Lung (tissue), 12 donors: ENCODE measurements around the gene ATAD3A. TPM values are rescaled to one million over a fixed set of nuclear protein-coding genes. Genes with fewer than 3 reads are reported as not detected.
"Not testable (repeated sequence)": the region's sequence is repeated elsewhere in the genome, so short reads cannot be mapped to it uniquely, and the experiment has no call there.

Source experiments
- ATAC-seq: fragments of 200-7000 bp; cut with Tn5 transposase; one replicate; pipeline ENCODE4 v1.9.1; 2020; ENCODE audit warnings: moderate number of reproducible peaks; ENCODE audit not compliant: insufficient read depth, low FRiP score
- DNase-seq, 3 donors: peaks; one replicate each; pipeline ENCODE4 v3.0.0-alpha.2; 2013 to 2017
- H3K27ac ChIP-seq, 2 donors: one replicate each; pipeline ENCODE4 v1.5.1; 2013; ENCODE audit warnings: mild to moderate bottlenecking in 2 of 2, moderate library complexity in 2 of 2, control low read depth in 1 of 2, inconsistent platforms in 1 of 2, low read depth in 1 of 2, low read length in 1 of 2
- H3K27me3 ChIP-seq, 3 donors: one replicate each; pipeline ENCODE4 v1.5.1; 2013; ENCODE audit warnings: low read length in 2 of 3; ENCODE audit not compliant: control insufficient read depth in 3 of 3, insufficient read depth in 3 of 3
- H3K36me3 ChIP-seq, 4 donors: one replicate each; pipeline ENCODE4 v1.5.1; 2013; ENCODE audit warnings: low read length in 4 of 4, mild to moderate bottlenecking in 1 of 4, moderate library complexity in 1 of 4; ENCODE audit not compliant: control insufficient read depth in 4 of 4, insufficient read depth in 4 of 4
- H3K4me1 ChIP-seq, 5 donors: one replicate each; pipeline ENCODE4 v1.5.1; 2013; ENCODE audit warnings: low read length in 5 of 5, mild to moderate bottlenecking in 2 of 5, moderate library complexity in 1 of 5; ENCODE audit not compliant: control insufficient read depth in 5 of 5, insufficient read depth in 5 of 5
- H3K4me3 ChIP-seq: one replicate; pipeline ENCODE4 v1.5.1; 2013; ENCODE audit warnings: mild to moderate bottlenecking, control low read depth, moderate library complexity
- H3K9ac ChIP-seq, 2 donors: one replicate each; pipeline ENCODE4 v1.5.1; 2013; ENCODE audit warnings: low read length in 2 of 2, control low read depth in 1 of 2; ENCODE audit not compliant: insufficient read depth in 1 of 2
- H3K9me3 ChIP-seq, 4 donors: one replicate each; pipeline ENCODE4 v1.5.1; 2013; ENCODE audit warnings: low read length in 3 of 4, mild to moderate bottlenecking in 1 of 4, moderate library complexity in 1 of 4; ENCODE audit not compliant: control insufficient read depth in 4 of 4, insufficient read depth in 3 of 4
- WGBS, 2 donors: extraction: QIAGEN DNeasy Blood & Tissue Kit; methylation state at CpG; one replicate each; pipeline ENCODE4 v1.1.7; 2013; 5-methylcytosine and 5-hydroxymethylcytosine counted together
- polyA plus RNA-seq, 2 donors: library from polyadenylated mRNA; stranded (reverse); fragments of 200-250 nt; gene quantifications; one replicate each; pipeline ENCODE4 v1.2.1, GENCODE V29; 2013
- total RNA-seq, 2 donors: library from RNA; depleted of rRNA in 1 of 2; stranded (reverse); fragments of >200 nt in 1 of 2; gene quantifications; one replicate each; pipeline ENCODE4 v1.2.1, GENCODE V29; 2014 to 2021
- TF ChIP-seq, protein P1 (sequence below): IDR thresholded peaks from 2 replicates; pipeline ENCODE4 v1.5.1; 2012; ENCODE audit warnings: mild to moderate bottlenecking; ENCODE audit errors: control extremely low read depth, extremely low read depth
- donor health status: control.
- donor health status: control.
- donor health status: Bipolar disorder and iron deficiency.
- donor health status: healthy.
- donor health status: DM: yes; HTN: yes; CAD: no.

ATAD3A gene
- total and polyA plus RNA-seq, 4 donors = 8.1 to 31.3 (median 28.3) TPM

DNA sequence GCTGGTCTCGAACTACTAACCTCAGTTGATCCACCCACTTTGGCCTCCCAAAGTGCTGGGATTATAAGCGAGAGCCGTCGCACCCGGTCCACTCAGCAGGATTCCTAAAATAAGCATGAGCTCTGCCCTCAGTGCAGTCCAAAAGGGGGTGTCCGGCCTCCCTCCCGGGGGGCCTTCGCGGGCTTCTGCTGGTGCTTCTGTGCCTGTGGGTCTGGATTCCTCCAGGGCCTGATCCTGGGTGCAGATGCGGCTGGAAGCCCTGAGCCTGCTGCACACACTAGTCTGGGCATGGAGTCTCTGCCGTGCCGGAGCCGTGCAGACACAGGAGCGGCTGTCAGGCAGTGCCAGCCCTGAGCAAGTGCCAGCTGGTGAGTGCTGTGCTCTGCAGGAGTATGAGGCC, 5.0 kb downstream of the ATAD3A start:
- H3K27me3 ChIP-seq, H3K4me3 ChIP-seq, H3K4me1 ChIP-seq, H3K9ac ChIP-seq, H3K27ac ChIP-seq, DNase-seq, ATAC-seq, H3K9me3 ChIP-seq: not testable (repeated sequence)
- 97% methylated on average over 14 of the region's 14 CpGs for WGBS, 2 donors
- H3K36me3 ChIP-seq = peaks cover 7 to 24% (median 10%) of the 10 kb centered on the region in 4 donors

DNA sequence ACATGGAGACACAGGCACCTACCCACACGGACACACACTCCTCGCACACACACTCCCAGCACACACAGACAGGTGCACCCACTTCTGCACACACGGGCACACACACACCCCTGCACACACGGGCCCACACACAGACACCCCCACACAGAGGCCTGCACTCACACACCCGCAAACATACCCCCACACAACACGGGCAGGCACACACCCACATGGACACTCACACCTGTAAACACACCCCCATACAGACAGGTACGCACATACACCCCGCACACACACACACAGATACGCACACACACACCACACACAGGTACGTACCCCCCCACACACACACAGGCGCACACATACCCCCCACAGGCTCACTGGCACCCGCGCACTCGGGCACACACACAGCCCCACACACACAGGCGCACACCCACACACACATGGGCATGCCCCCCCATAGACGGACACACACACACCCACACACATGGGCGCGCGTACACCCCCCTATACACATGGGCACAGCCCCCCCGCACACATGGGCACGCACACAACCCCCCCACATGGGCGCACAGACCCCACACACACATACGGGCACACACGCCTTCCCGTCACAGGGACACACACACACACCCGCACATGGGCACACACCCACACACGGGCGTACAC, 6.1 kb downstream of the ATAD3A start:
- H3K36me3 ChIP-seq = peaks cover 7 to 27% (median 10%) of the 10 kb centered on the region in 4 donors
- H3K4me1 ChIP-seq = peaks cover 0 to 1% (median 0%) of the 10 kb centered on the region in 5 donors
- H3K9ac ChIP-seq = no peak overlapping the region
- no peak overlapping the region for H3K27ac ChIP-seq
- no peak overlapping the region for H3K4me3 ChIP-seq
- H3K27me3 ChIP-seq = no peaks in the 10 kb centered on the region
- WGBS, 2 donors = 96% methylated on average over 27 to 28 of the region's 28 CpGs
- ATAC-seq (no peak), DNase-seq (no peak)
- TF ChIP-seq, protein P1, sequence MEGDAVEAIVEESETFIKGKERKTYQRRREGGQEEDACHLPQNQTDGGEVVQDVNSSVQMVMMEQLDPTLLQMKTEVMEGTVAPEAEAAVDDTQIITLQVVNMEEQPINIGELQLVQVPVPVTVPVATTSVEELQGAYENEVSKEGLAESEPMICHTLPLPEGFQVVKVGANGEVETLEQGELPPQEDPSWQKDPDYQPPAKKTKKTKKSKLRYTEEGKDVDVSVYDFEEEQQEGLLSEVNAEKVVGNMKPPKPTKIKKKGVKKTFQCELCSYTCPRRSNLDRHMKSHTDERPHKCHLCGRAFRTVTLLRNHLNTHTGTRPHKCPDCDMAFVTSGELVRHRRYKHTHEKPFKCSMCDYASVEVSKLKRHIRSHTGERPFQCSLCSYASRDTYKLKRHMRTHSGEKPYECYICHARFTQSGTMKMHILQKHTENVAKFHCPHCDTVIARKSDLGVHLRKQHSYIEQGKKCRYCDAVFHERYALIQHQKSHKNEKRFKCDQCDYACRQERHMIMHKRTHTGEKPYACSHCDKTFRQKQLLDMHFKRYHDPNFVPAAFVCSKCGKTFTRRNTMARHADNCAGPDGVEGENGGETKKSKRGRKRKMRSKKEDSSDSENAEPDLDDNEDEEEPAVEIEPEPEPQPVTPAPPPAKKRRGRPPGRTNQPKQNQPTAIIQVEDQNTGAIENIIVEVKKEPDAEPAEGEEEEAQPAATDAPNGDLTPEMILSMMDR = no peak
- no peaks in the 10 kb centered on the region for H3K9me3 ChIP-seq

DNA sequence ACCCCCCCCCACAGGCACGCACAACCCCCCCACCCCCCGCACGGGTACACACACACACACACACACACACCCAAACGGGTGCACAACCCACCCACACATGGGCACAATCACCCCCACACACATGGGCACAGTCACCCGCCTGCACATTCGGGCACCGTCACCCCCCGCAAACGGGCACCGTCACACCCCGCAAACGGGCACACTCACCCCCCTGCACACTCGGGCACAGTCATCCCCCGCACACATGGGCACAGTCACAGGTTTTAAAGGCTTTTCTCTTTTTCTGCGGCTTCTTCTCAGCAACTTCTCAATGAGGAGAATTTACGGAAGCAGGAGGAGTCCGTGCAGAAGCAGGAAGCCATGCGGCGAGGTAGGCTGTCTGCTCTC, 6.7 kb downstream of the ATAD3A start:
- not testable (repeated sequence) for H3K4me3 ChIP-seq, ATAC-seq, H3K9ac ChIP-seq, H3K9me3 ChIP-seq, H3K27ac ChIP-seq, H3K27me3 ChIP-seq, H3K4me1 ChIP-seq, DNase-seq
- peaks cover 8 to 32% (median 10%) of the 10 kb centered on the region in 4 donors for H3K36me3 ChIP-seq
- WGBS, 2 donors = 94 to 97% methylated on average over 15 to 19 of the region's 19 CpGs

DNA sequence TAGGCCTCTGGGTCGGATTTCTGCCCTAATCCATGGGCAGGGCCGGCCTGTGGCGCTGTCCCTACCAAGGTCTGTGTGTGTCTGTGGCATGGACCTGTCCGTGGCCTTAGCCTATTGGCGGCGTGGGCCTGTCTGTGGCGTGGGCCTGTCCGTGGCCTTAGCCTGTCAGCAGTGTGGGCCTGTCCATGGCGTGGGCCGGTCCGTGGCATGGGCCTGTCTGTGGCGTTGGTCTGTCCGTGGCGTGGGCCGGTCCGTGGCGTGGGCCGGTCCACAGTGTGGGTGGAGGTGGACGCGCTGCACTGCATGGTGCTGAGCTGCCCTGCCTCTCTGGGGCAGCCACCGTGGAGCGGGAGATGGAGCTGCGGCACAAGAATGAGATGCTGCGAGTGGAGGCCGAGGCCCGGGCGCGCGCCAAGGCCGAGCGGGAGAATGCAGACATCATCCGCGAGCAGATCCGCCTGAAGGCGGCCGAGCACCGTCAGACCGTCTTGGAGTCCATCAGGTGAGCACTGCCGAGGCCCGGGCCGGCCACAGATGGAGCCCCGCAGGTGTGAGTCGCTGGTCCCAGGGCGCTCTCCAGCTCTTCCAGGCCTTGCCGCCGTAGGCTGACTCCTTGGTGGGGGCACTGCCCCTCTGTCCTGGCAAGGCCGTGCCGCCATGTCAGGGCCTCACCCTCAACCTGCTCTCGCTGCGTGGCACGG, 8.0 kb downstream of the ATAD3A start:
- H3K4me1 ChIP-seq, ATAC-seq, DNase-seq, H3K9me3 ChIP-seq, H3K27ac ChIP-seq, H3K27me3 ChIP-seq, H3K9ac ChIP-seq, H3K4me3 ChIP-seq: not testable (repeated sequence)
- peaks cover 9 to 34% (median 10%) of the 10 kb centered on the region in 4 donors for H3K36me3 ChIP-seq
- 97 to 98% methylated on average over 33 to 51 of the region's 51 CpGs for WGBS, 2 donors

DNA sequence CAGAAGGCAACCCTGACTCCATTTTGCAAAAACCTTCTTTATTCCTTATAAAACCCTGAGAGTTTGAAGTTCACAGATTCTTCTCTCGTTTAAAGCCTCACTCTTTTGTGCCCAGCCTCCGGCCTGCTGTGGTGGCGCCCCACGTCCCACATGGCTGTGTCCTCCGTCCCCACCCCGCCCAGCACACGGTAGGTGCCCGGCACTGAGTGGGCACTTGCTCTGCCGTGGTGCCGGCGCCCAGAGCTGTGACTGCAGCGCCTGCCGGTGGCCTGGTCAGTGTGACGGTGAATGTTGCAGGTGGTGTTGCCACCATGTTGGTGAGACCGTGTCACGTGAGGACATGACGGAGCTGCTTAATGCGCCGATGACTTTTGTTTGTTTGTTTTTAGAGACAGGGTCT, 9.4 kb downstream of the ATAD3A start:
- H3K36me3 ChIP-seq = peaks cover 9 to 38% (median 10%) of the 10 kb centered on the region in 4 donors
- DNase-seq (no peak), ATAC-seq (no peak)
- peaks cover 0 to 2% (median 0%) of the 10 kb centered on the region in 4 donors for H3K9me3 ChIP-seq
- H3K4me1 ChIP-seq = peaks cover 0 to 1% (median 0%) of the 10 kb centered on the region in 5 donors
- H3K27me3 ChIP-seq = no peaks in the 10 kb centered on the region
- TF ChIP-seq, protein P1 = no peak
- H3K9ac ChIP-seq = no peak overlapping the region
- H3K4me3 ChIP-seq = no peak overlapping the region
- no peak overlapping the region for H3K27ac ChIP-seq
- WGBS, 2 donors = 93 to 98% methylated on average over 19 of the region's 19 CpGs

DNA sequence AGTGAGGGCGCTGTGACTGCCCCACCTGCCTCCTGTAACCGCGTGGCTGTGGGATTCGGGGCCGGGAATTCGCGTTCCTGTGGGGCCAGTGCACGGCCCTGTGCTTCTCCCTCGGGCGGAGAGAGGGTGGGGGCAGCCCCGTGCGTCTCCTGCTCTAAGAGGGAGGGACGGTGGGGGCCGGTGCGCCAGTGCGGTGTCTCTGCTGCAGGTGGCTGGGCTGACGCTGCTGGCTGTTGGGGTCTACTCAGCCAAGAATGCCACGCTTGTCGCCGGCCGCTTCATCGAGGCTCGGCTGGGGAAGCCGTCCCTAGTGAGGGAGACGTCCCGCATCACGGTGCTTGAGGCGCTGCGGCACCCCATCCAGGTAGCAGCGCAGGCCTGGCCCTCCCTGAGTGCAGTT, 10.6 kb downstream of the ATAD3A start:
- not testable (repeated sequence) for H3K27ac ChIP-seq, ATAC-seq, H3K9ac ChIP-seq, DNase-seq, H3K4me1 ChIP-seq, H3K27me3 ChIP-seq, H3K9me3 ChIP-seq, H3K4me3 ChIP-seq
- 95 to 96% methylated on average over 29 to 30 of the region's 30 CpGs for WGBS, 2 donors
- H3K36me3 ChIP-seq = peaks cover 9 to 43% (median 10%) of the 10 kb centered on the region in 4 donors
